DOHH2 (cell line): Measurements from ENCODE around the gene MCIDAS.

Source experiments
- CTCF ChIP-seq: fragments of 200-600 bp; sonication (generic); IDR thresholded peaks from one replicate; pipeline ENCODE4 v1.5.1; 2014; ENCODE audit warnings: antibody characterized with exemption, mild to moderate bottlenecking, low read depth, low read length; ENCODE audit not compliant: poor library complexity, severe bottlenecking
- EZH2phosphoT487 ChIP-seq: fragments of 200-600 bp; sonication (generic); IDR thresholded peaks from 2 replicates; pipeline ENCODE4 v1.6.1; 2017; ENCODE audit warnings: borderline replicate concordance, mild to moderate bottlenecking, antibody characterized with exemption, low read length, moderate library complexity, mixed read lengths

DNA sequence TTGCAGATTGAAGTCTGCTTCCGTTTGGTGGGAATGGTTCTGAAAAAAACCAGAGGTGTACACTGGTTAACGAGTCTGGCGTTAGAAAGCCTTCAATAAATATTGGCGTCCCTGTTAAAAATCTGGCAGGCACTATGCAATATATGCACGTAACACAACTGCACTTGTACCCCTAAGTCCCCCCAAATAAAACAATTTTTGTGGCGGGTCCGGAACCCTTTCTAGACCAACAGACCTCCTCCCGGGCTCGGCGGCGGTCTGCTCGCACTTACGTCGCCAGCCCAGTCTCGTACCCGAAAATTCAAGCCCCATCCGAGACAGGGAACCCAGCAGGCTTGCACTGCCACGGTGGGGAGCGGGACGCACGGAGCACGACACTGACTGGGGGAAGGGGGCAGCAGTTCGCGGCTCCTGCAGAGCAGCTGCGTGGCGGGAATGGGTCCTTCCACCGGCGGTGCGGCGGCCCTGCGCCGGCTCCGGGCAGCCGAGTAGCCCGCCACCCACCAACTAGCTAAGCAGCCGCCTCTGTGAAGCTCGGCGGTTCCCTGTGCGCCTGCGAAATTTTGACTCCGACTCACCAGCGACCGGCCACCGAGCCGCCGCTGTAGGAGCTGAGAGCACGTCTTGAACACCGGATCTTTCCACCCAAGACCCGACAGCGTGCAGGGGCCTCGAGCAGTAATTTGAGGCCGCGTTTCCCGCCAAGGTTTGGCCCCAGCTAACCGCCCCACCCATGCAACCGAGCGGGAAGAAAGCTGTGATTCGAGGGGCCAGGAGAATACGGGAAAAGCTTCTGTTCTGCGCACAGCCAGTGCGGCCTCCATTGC lies 3.9 kb downstream of the MCIDAS start:
- TF ChIP-seq CTCF, result no peak
- TF ChIP-seq EZH2phosphoT487, result 0 out of 2 replicates have a peak, but pooled peaks have one; percentile 11
